Adrenal gland (tissue), 12 donors: Measurements from ENCODE around the gene PRICKLE4. TPM values are rescaled to one million over a fixed set of nuclear protein-coding genes. Genes with fewer than 3 reads are reported as not detected.

Experiments used
- DNase-seq, 7 donors: peaks; one replicate each; pipeline ENCODE4 v3.0.0-alpha.2; 2019 to 2020
- H3K27ac ChIP-seq, 5 donors: fragments of 200-600 bp; sonication (generic) in 4 of 5; 1 replicate in 3 of 5; 2 replicates in 2 of 5; pipeline versions ENCODE4 v1.5.1 to v1.8.0; 2016 to 2020; ENCODE audit warnings: mild to moderate bottlenecking in 1 of 5
- H3K27me3 ChIP-seq: fragments of 200-600 bp; 2 replicates; pipeline ENCODE4 v1.8.0; 2021
- H3K36me3 ChIP-seq, 2 donors: fragments of 200-600 bp; replicated peaks in 1 of 2; 1 replicate in 1 of 2; 2 replicates in 1 of 2; pipeline versions ENCODE4 v1.5.1 to v1.8.0; 2018 to 2022
- H3K4me1 ChIP-seq, 2 donors: fragments of 200-600 bp; replicated peaks in 1 of 2; 1 replicate in 1 of 2; 2 replicates in 1 of 2; pipeline versions ENCODE4 v1.5.1 to v1.8.0; 2018 to 2021
- H3K4me3 ChIP-seq, 4 donors: fragments of 200-600 bp; sonication (generic) in 3 of 4; one replicate each; pipeline ENCODE4 v1.5.1; 2016 to 2018
- H3K9me3 ChIP-seq, 3 donors: fragments of 200-600 bp; sonication (generic) in 1 of 3; replicated peaks in 1 of 3; 1 replicate in 2 of 3; 2 replicates in 1 of 3; pipeline versions ENCODE4 v1.5.1 to v1.8.0; 2016 to 2021
- POLR2A ChIP-seq, 2 donors: fragments of 450-650 bp; IDR thresholded peaks; one replicate each; pipeline ENCODE4 v1.6.1; 2017; ENCODE audit warnings: antibody characterized with exemption in 2 of 2, mild to moderate bottlenecking in 2 of 2, moderate library complexity in 1 of 2
- WGBS, 4 donors: extraction: QIAGEN DNeasy Blood & Tissue Kit in 2 of 4; methylation state at CpG; one replicate each; pipeline versions ENCODE4 v1.1.5 to v1.1.7; 2013 to 2017; 5-methylcytosine and 5-hydroxymethylcytosine counted together
- intact Hi-C, 2 donors: fragments of 100-400 bp; cut with DNase I; formaldehyde crosslinking; loops; one replicate each; pipeline versions ENCODE4 v1.14.1 to v1.15.0; 2022 to 2023
- polyA plus RNA-seq, 3 donors: library from polyadenylated mRNA; stranded (reverse); fragments of 200-250 nt in 2 of 3; fragments of 350-450 nt in 1 of 3; fragmentation: Illumina TruSeq in 1 of 3; extraction: RNeasy Lipid Tissue Mini Kit (QIAGEN cat#74804) in 1 of 3; gene quantifications; one replicate each; pipeline ENCODE4 v1.2.3, GENCODE V29; 2013 to 2014
- total RNA-seq, 9 donors: library from RNA; depleted of rRNA in 4 of 9; stranded (reverse); fragments of >200 nt in 4 of 9; fragments of 120-200 nt in 1 of 9; fragmentation: NEBNext Ultra II Directional in 1 of 9; extraction: Animal tissue kit (Norgen Biotek cat#: 25700) in 1 of 9; gene quantifications; one replicate each; pipeline versions ENCODE4 v1.1.0 to v1.2.4, GENCODE V29; 2013 to 2023
- TF ChIP-seq, protein P1 (sequence below), 6 experiments: fragments of 450-650 bp in 4 of 6; fragments of 200-600 bp in 2 of 6; sonication (generic) in 1 of 6; IDR thresholded peaks; 1 replicate in 5 of 6; 2 replicates in 1 of 6; pipeline versions ENCODE4 v1.5.1 to v1.8.0; 2016 to 2021; ENCODE audit warnings: antibody characterized with exemption in 6 of 6, mild to moderate bottlenecking in 2 of 6, moderate library complexity in 1 of 6
- donor health status: healthy with polysubstance abuse.
- donor health status: Bipolar disorder and iron deficiency.
- donor health status: DM: yes; HTN: yes; CAD: no.
- donor health status: DM: no; HTN: no; CAD: no.
- donor health status: DM: no; HTN: no; CAD: no.
- donor health status: DM: yes; HTN: yes; CAD: no.

The PRICKLE4 gene
- total and polyA plus RNA-seq, 12 donors, result 0.28 to 7.1 (median 3.8) TPM; not detected in 2

DNA sequence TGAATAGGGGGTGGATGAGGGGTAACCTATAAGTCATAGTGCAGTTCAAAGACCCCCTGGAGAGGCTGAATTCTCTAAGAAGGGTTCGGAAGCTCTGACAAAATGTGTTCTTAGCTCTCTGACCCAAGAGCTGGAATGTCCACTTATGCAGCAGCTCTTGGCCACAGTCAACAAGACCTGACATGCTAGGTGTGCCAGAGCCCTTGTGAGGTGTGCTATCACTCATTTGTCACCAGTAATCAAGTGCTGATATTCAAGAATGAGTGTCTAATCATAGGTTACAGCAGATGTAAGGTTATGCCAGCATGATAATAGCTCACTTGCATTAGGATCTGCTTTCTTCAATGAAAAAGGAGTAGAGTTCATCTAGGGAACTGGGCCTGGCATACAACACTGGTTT lies 35.0 kb downstream of the PRICKLE4 start:
- Histone ChIP-seq H3K4me3 (no peak overlapping the region), H3K9me3 (no peaks in the 10 kb centered on the region), H3K36me3 (no peaks in the 10 kb centered on the region), H3K4me1 (no peaks in the 10 kb centered on the region), H3K27ac (no peak overlapping the region), H3K27me3 (no peaks in the 10 kb centered on the region)
- intact Hi-C loops, result no loop called here
- DNase-seq, result no peak
- 90 to 100% (median 97%) methylated on average over 1 of the region's 1 CpG; no CpG with 5 or more reads in 1 of the 4 donors for WGBS, 4 donors
- TF ChIP-seq, protein P1, sequence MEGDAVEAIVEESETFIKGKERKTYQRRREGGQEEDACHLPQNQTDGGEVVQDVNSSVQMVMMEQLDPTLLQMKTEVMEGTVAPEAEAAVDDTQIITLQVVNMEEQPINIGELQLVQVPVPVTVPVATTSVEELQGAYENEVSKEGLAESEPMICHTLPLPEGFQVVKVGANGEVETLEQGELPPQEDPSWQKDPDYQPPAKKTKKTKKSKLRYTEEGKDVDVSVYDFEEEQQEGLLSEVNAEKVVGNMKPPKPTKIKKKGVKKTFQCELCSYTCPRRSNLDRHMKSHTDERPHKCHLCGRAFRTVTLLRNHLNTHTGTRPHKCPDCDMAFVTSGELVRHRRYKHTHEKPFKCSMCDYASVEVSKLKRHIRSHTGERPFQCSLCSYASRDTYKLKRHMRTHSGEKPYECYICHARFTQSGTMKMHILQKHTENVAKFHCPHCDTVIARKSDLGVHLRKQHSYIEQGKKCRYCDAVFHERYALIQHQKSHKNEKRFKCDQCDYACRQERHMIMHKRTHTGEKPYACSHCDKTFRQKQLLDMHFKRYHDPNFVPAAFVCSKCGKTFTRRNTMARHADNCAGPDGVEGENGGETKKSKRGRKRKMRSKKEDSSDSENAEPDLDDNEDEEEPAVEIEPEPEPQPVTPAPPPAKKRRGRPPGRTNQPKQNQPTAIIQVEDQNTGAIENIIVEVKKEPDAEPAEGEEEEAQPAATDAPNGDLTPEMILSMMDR (IDR thresholded peaks at IDR 0.05), result no peak
- TF ChIP-seq POLR2A (IDR thresholded peaks at IDR 0.05), result no peak

DNA sequence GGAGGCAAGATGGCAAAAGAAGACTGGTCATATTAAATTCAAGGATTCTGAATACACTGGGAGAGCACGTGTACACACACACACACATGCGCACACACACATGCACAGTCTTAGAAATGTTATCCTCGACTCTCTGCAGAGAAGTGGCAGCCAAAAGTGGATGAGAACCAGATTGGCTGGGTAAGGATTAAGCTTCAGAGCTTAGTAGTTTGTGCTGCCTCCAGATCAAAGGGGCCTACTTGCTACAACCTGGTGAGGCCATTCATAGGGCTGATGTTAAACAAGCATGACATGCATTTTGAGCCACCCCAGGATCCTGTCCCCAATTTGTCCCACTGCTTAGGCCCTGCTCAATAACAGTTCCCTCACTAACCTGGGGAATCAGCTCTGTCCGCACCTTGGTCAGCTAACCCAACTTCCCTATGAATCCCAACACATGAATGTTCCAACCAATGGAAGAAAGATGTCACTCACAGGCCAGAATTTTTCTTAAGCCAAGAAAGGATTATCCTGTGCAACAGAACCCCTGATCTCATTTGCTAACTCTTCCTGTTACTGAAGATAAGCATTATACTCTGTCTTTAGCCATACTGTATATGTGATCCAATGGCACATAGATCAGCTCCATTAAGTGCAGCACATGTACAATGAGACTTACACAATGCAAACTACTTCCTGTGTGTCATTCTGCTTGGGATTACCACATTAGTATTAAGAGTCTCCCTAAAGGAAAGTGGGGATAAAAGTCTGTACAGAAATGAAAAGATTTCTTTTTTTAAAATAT lies 37.9 kb downstream of the PRICKLE4 start:
- TF ChIP-seq, protein P1 (IDR thresholded peaks at IDR 0.05), result no peak
- TF ChIP-seq POLR2A (IDR thresholded peaks at IDR 0.05), result no peak
- Histone ChIP-seq H3K4me1 (no peaks in the 10 kb centered on the region), H3K36me3 (no peaks in the 10 kb centered on the region), H3K27me3 (no peaks in the 10 kb centered on the region), H3K9me3 (no peaks in the 10 kb centered on the region), H3K27ac (no peak overlapping the region), H3K4me3 (no peak overlapping the region)
- WGBS, 4 donors, result 76 to 81% (median 79%) methylated on average over 4 of the region's 4 CpGs
- no peak for DNase-seq
- intact Hi-C loops, result no loop called here

DNA sequence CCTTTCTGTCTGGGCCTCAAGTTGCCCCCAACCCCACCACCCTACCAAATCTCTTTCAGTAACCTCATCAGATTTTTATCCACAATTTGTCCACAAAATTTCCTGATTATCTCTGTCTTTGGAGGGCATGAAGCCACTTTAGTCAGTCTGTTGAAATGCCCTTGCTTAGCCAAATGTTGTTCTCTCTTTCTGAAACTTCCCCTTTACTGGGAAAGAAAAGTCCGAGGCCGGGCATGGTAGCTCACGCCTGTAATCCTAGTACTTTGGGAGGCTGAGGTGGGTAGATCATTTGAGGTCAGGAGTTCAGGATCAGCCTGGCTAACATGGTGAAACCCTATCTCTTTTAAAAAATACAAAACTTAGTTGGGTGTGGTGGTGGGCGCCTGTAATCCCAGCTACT lies 40.7 kb downstream of the PRICKLE4 start:
- Histone ChIP-seq H3K4me1 (no peaks in the 10 kb centered on the region), H3K27me3 (no peaks in the 10 kb centered on the region), H3K9me3 (no peaks in the 10 kb centered on the region), H3K4me3 (no peak overlapping the region), H3K27ac (no peak overlapping the region), H3K36me3 (no peaks in the 10 kb centered on the region)
- TF ChIP-seq, protein P1 (IDR thresholded peaks at IDR 0.05), result no peak
- no peak for TF ChIP-seq POLR2A (IDR thresholded peaks at IDR 0.05)
- intact Hi-C loops, result no loop called here
- WGBS, 4 donors, result 76 to 89% (median 89%) methylated on average over 4 of the region's 4 CpGs
- DNase-seq, result no peak

DNA sequence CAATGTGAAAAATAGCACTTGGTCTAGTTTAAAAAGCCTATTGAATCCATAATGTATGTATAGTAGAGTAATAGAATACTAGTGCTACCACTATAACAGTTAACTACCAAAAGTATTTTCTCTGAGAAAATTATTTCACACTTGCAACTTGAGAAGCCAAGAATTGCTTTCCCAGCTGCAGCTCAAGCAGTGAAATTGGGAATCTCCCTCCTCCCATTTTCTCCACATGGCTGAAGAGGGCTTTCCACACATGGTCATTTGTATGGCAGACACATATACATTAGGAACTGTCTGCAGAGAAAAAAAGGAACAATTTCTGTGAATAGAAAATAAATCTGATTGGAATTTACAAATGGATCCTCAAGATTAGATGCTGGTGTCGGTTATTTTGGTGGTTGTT lies 41.4 kb downstream of the PRICKLE4 start:
- no peak overlapping the region for H3K27ac ChIP-seq
- no peak for DNase-seq
- H3K9me3 ChIP-seq, result no peaks in the 10 kb centered on the region
- no peaks in the 10 kb centered on the region for H3K4me1 ChIP-seq
- H3K4me3 ChIP-seq, result no peak overlapping the region
- WGBS, 4 donors, result 89 to 100% (median 97%) methylated on average over 1 of the region's 1 CpG
- no peaks in the 10 kb centered on the region for H3K36me3 ChIP-seq
- no peaks in the 10 kb centered on the region for H3K27me3 ChIP-seq
- TF ChIP-seq, protein P1 (IDR thresholded peaks at IDR 0.05), result no peak
- TF ChIP-seq POLR2A (IDR thresholded peaks at IDR 0.05), result no peak
- intact Hi-C loops, result no loop called here
